K562 (cell line): Measurements from ENCODE around the gene ADPRHL1.

ENCODE experiments used
- BRD4 ChIP-seq: fragments of 200-600 bp; sonication (generic); IDR thresholded peaks from 2 replicates; pipeline ENCODE4 v1.6.1; 2017; ENCODE audit warnings: inconsistent platforms
- L3MBTL2 ChIP-seq: fragments of 450-650 bp; IDR thresholded peaks from 2 replicates; pipeline ENCODE4 v1.6.1; 2016; ENCODE audit warnings: mild to moderate bottlenecking, moderate library complexity
- RCOR1 ChIP-seq, 2 experiments: IDR thresholded peaks; 2 replicates each; pipeline ENCODE4 v1.6.1; 2012; ENCODE audit warnings: low read depth in 2 of 2, low read length in 2 of 2, borderline replicate concordance in 1 of 2, improper control_type of control experiment in 1 of 2
- SP1 ChIP-seq: sonication (generic); formaldehyde crosslinking; IDR thresholded peaks from 2 replicates; pipeline ENCODE4 v1.8.1; 2022; ENCODE audit warnings: mild to moderate bottlenecking, missing genetic modification reagents
- TAF1 ChIP-seq: IDR thresholded peaks from 2 replicates; pipeline ENCODE4 v1.6.1; 2011; ENCODE audit warnings: mild to moderate bottlenecking, low read length, moderate library complexity; ENCODE audit not compliant: insufficient read depth, control insufficient read depth, severe bottlenecking; ENCODE audit errors: extremely low read depth
- YY1 ChIP-seq, 3 experiments: IDR thresholded peaks; 2 replicates each; pipeline ENCODE4 v1.6.1; 2011; ENCODE audit warnings: low read length in 2 of 3, mild to moderate bottlenecking in 2 of 3, moderate library complexity in 2 of 3, borderline replicate concordance in 1 of 3, control low read depth in 1 of 3, low read depth in 1 of 3; ENCODE audit not compliant: insufficient read depth in 3 of 3, insufficient replicate concordance in 2 of 3, control insufficient read depth in 1 of 3, insufficient read length in 1 of 3; ENCODE audit errors: extremely low read depth in 1 of 3
- ZNF785 ChIP-seq: fragments of 250-450 bp; sonication (Bioruptor Pico); IDR thresholded peaks from 2 replicates; pipeline ENCODE4 v1.4.0; 2020; ENCODE audit warnings: mild to moderate bottlenecking
- TF ChIP-seq, protein P1 (sequence below), 2 experiments: fragments of 450-650 bp in 1 of 2; sonication (generic) in 1 of 2; formaldehyde crosslinking in 1 of 2; IDR thresholded peaks; 2 replicates each; pipeline versions ENCODE4 v1.7.1 to v1.9.0; 2016 to 2022; ENCODE audit warnings: inconsistent platforms in 1 of 2, mild to moderate bottlenecking in 1 of 2, missing genetic modification reagents in 1 of 2
- TF ChIP-seq, protein P2 (sequence below), 3 experiments: IDR thresholded peaks in 2 of 3; conservative IDR thresholded peaks in 1 of 3; 2 replicates each; pipeline ENCODE4 v1.5.1; 2011 to 2012; ENCODE audit warnings: low read length in 3 of 3, mild to moderate bottlenecking in 3 of 3, control low read depth in 2 of 3, improper control_type of control experiment in 1 of 3, inconsistent platforms in 1 of 3, low read depth in 1 of 3, mixed read lengths in 1 of 3, moderate library complexity in 1 of 3; ENCODE audit not compliant: insufficient read depth in 2 of 3

DNA sequence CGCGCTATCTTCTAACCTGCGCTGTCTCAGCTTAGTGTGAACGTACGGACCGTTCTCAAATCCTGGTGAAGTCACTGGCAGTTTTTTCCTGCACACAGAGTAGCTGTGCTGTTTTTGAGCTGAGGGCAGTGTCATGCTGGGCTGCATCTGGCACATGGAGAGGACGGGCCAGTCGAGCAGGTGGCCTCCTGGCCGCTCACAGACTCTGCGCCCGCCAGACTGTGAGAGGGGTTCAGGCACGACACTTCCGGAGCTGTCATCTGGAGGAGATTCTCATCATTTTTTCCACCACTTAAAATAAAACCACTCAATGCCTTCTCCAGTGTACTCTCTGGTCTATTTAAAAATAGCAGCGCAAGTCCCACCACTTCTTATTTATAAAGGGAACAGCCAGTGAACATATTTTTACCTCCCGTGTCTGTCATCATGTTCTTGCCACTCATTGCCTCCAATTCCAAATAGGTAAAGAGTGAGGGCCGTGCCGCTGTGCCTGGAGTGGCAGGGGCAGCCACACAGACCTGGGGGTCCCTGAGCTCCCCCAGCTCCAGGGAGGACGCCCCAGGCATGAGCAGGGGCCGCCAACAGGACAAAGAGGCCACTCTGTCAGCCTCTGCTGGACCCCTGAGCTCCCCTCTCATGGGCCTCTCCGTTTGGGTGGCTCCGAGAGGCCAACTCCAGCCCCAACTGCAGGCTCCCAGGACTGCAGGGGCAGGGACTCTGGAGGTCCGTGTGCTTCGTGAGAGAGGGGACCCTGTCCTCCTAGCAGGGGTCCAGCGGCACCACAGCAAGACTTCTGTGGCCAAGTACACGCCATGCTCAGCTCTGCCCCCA, 52.5 kb downstream of the ADPRHL1 start:
- TF ChIP-seq, protein P1, sequence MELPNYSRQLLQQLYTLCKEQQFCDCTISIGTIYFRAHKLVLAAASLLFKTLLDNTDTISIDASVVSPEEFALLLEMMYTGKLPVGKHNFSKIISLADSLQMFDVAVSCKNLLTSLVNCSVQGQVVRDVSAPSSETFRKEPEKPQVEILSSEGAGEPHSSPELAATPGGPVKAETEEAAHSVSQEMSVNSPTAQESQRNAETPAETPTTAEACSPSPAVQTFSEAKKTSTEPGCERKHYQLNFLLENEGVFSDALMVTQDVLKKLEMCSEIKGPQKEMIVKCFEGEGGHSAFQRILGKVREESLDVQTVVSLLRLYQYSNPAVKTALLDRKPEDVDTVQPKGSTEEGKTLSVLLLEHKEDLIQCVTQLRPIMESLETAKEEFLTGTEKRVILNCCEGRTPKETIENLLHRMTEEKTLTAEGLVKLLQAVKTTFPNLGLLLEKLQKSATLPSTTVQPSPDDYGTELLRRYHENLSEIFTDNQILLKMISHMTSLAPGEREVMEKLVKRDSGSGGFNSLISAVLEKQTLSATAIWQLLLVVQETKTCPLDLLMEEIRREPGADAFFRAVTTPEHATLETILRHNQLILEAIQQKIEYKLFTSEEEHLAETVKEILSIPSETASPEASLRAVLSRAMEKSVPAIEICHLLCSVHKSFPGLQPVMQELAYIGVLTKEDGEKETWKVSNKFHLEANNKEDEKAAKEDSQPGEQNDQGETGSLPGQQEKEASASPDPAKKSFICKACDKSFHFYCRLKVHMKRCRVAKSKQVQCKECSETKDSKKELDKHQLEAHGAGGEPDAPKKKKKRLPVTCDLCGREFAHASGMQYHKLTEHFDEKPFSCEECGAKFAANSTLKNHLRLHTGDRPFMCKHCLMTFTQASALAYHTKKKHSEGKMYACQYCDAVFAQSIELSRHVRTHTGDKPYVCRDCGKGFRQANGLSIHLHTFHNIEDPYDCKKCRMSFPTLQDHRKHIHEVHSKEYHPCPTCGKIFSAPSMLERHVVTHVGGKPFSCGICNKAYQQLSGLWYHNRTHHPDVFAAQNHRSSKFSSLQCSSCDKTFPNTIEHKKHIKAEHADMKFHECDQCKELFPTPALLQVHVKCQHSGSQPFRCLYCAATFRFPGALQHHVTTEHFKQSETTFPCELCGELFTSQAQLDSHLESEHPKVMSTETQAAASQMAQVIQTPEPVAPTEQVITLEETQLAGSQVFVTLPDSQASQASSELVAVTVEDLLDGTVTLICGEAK (IDR thresholded peaks at IDR 0.05), result no peak
- TF ChIP-seq, protein P1 (CRISPR knock-in tag; IDR thresholded peaks at IDR 0.05), result no peak
- TF ChIP-seq ZNF785 (CRISPR knock-in tag) (no peak), RCOR1 (IDR thresholded peaks at IDR 0.05; ENCODE audit: borderline replicate concordance in 1 of 2, low read depth in 2 of 2, low read length in 2 of 2) (no peak), TAF1 (no peak), SP1 (CRISPR knock-in tag) (no peak), L3MBTL2 (no peak), BRD4 (no peak), YY1 (IDR thresholded peaks at IDR 0.05; ENCODE audit: borderline replicate concordance in 1 of 3, control insufficient read depth in 1 of 3, extremely low read depth in 1 of 3, insufficient read depth in 3 of 3, insufficient read length in 1 of 3, insufficient replicate concordance in 2 of 3, low read depth in 1 of 3, low read length in 2 of 3) (no peak)
- TF ChIP-seq, protein P2, sequence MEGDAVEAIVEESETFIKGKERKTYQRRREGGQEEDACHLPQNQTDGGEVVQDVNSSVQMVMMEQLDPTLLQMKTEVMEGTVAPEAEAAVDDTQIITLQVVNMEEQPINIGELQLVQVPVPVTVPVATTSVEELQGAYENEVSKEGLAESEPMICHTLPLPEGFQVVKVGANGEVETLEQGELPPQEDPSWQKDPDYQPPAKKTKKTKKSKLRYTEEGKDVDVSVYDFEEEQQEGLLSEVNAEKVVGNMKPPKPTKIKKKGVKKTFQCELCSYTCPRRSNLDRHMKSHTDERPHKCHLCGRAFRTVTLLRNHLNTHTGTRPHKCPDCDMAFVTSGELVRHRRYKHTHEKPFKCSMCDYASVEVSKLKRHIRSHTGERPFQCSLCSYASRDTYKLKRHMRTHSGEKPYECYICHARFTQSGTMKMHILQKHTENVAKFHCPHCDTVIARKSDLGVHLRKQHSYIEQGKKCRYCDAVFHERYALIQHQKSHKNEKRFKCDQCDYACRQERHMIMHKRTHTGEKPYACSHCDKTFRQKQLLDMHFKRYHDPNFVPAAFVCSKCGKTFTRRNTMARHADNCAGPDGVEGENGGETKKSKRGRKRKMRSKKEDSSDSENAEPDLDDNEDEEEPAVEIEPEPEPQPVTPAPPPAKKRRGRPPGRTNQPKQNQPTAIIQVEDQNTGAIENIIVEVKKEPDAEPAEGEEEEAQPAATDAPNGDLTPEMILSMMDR (IDR thresholded peaks at IDR 0.05 in 2 of 3, conservative IDR thresholded peaks at IDR 0.05 in 1 of 3; ENCODE audit: insufficient read depth in 2 of 3, low read depth in 1 of 3, low read length in 3 of 3), result no peak
